ENCODE measurements around the gene AOPEP.

Gene AOPEP

DNA sequence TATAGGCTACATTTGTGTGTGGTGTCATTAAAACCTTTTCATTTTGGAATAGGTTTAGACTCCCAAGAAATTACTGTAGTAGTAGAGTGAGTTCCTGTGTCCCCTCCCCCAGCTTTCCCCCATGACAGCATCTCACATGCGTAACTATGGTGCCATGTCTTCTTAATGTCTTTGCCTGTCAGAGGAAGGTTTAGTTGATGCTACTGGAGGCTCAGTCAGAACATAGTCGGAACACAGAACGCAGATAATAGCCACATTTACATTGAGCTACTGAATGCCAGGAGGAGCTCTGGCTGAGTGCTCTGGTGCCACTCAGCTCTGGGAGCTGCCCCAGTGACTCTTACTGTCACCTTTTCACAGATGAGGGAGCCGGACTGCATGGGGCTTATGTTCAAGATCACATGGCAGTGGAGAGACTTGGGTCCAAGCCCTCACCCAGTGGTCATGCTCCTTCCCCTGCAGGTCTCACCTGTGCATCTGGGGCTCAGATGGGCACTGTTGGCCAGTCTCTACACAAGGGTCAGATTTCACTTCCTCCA lies 223.6 kb downstream of the AOPEP start:
- Histone ChIP-seq H3K36me3 (ENCODE audit: insufficient read depth, low read length) (no peaks in the 10 kb centered on the region), H3K27me3 (ENCODE audit: insufficient read depth, low read length) (no peaks in the 10 kb centered on the region), H3F3A (ENCODE audit: insufficient read depth, low read length) (no peaks in the 10 kb centered on the region), H3K9ac (ENCODE audit: low read length) (no peak overlapping the region), H4K20me1 (ENCODE audit: insufficient read depth, low read length) (no peaks in the 10 kb centered on the region), H3K79me2 (ENCODE audit: insufficient read depth, low read length) (no peaks in the 10 kb centered on the region), H3K27ac (ENCODE audit: low read depth, low read length, poor library complexity, severe bottlenecking) (no peak overlapping the region), H3K4me3 (ENCODE audit: low read depth, low read length, poor library complexity, severe bottlenecking) (no peak overlapping the region), H3K9me2 (ENCODE audit: low read depth, low read length) (no peaks in the 10 kb centered on the region), H3K4me2 (ENCODE audit: low read length) (no peak overlapping the region), H2AFZ (ENCODE audit: low read length) (no peak overlapping the region), H3K4me1 (ENCODE audit: insufficient read depth, low read length, severe bottlenecking) (peaks cover 8% of the 10 kb centered on the region), H3K9me3 (ENCODE audit: low read length) (no peaks in the 10 kb centered on the region)
- TF ChIP-seq, protein P1, sequence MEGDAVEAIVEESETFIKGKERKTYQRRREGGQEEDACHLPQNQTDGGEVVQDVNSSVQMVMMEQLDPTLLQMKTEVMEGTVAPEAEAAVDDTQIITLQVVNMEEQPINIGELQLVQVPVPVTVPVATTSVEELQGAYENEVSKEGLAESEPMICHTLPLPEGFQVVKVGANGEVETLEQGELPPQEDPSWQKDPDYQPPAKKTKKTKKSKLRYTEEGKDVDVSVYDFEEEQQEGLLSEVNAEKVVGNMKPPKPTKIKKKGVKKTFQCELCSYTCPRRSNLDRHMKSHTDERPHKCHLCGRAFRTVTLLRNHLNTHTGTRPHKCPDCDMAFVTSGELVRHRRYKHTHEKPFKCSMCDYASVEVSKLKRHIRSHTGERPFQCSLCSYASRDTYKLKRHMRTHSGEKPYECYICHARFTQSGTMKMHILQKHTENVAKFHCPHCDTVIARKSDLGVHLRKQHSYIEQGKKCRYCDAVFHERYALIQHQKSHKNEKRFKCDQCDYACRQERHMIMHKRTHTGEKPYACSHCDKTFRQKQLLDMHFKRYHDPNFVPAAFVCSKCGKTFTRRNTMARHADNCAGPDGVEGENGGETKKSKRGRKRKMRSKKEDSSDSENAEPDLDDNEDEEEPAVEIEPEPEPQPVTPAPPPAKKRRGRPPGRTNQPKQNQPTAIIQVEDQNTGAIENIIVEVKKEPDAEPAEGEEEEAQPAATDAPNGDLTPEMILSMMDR (IDR thresholded peaks at IDR 0.05; ENCODE audit: low read length) = no peak
- no peak for TF ChIP-seq EZH2 (IDR thresholded peaks at IDR 0.05; ENCODE audit: borderline replicate concordance, low read length)

DNA sequence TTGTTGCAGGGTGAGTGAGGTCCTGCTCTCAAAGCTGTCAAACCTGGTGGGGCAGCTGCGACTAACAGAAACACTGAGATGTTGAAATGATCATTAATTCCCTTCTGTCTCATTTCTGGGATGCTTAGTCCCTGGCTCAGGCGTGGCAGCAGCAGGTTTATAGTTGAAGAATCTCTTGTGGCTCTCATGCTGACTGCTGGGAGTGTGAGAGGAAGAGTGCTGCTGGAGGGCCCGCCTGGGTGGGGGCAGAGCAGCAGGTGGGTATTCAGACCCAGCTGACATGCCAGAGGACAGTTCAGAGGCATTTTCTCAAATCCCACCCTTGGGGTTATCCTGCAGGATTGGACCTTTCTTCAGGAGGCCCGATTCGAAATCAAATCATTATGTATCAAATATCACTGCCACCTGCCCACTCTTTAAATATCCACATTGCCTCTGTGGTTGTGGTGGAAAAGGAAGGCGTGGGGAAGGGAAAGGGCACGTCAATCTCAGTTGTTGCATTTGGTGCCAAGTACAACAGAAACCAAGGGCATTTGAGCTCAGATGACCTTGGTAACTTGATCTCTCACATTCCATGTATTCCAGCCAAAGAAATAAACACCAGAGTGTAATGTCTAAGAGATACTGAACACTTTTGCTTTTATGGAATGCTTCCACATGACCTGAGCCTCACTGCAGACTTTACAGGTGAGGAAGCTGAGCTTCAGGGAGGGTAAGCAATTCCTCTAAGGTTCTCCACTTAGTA lies 224.3 kb downstream of the AOPEP start:
- Histone ChIP-seq H3F3A (ENCODE audit: insufficient read depth, low read length) (no peaks in the 10 kb centered on the region), H3K9ac (ENCODE audit: low read length) (no peak overlapping the region), H3K27ac (ENCODE audit: low read depth, low read length, poor library complexity, severe bottlenecking) (no peak overlapping the region), H3K4me2 (ENCODE audit: low read length) (no peak overlapping the region), H3K79me2 (ENCODE audit: insufficient read depth, low read length) (no peaks in the 10 kb centered on the region), H3K9me2 (ENCODE audit: low read depth, low read length) (no peaks in the 10 kb centered on the region), H3K4me3 (ENCODE audit: low read depth, low read length, poor library complexity, severe bottlenecking) (no peak overlapping the region), H3K27me3 (ENCODE audit: insufficient read depth, low read length) (no peaks in the 10 kb centered on the region), H3K4me1 (ENCODE audit: insufficient read depth, low read length, severe bottlenecking) (peaks cover 8% of the 10 kb centered on the region), H3K9me3 (ENCODE audit: low read length) (no peaks in the 10 kb centered on the region), H3K36me3 (ENCODE audit: insufficient read depth, low read length) (peaks cover 2% of the 10 kb centered on the region; the same call in 1 of the 2 replicates), H4K20me1 (ENCODE audit: insufficient read depth, low read length) (no peaks in the 10 kb centered on the region), H2AFZ (ENCODE audit: low read length) (no peak overlapping the region)
- TF ChIP-seq, protein P1 (IDR thresholded peaks at IDR 0.05; ENCODE audit: low read length) = no peak

DNA sequence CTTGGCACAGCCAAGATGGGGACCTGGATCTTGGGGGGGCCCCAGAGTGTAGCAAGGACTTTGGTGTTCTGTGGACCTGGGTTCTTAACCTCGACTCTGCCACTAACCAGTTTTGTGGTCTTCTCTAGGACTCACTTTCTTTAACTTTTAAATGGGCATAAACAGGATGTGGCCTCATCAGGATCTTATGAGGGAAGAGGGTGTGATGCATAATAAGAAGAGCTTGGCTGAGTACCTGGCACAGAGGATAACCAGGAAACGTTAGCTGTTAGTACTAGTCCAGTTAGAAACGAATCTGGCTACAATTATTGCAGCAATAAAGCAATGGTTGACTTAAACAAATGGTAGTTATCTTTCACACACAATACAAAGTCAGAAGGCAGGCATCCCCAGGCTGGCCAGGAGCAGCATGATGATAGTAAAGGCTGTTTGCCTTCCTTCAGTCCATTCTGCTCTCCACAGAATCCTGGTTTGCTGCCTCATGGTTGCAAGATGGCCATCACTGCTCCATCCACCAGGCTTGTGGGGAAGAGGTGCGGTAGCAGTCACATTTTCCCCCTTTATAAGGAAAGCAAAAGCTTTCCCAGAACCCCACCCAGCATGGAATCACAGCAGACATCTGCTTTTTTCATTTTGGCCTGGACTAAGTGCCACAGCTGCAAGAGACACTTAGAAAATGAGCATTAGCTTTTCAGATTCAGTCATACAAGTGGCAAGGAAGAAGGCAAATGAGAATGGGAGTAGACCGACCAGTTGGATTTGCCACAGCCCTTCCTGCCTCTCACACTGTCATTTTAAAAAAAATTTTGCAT lies 225.0 kb downstream of the AOPEP start:
- H2AFZ ChIP-seq (ENCODE audit: low read length) = no peak overlapping the region
- no peaks in the 10 kb centered on the region for H3K9me3 ChIP-seq (ENCODE audit: low read length)
- H4K20me1 ChIP-seq (ENCODE audit: insufficient read depth, low read length) = no peaks in the 10 kb centered on the region
- TF ChIP-seq, protein P1 (IDR thresholded peaks at IDR 0.05; ENCODE audit: low read length) = no peak
- no peak for TF ChIP-seq EZH2 (IDR thresholded peaks at IDR 0.05; ENCODE audit: borderline replicate concordance, low read length)
- H3K27me3 ChIP-seq (ENCODE audit: insufficient read depth, low read length) = no peaks in the 10 kb centered on the region
- no peaks in the 10 kb centered on the region for H3K9me2 ChIP-seq (ENCODE audit: low read depth, low read length)
- no peak overlapping the region for H3K4me2 ChIP-seq (ENCODE audit: low read length)
- H3K9ac ChIP-seq (ENCODE audit: low read length) = no peak overlapping the region
- peaks cover 8% of the 10 kb centered on the region for H3K4me1 ChIP-seq (ENCODE audit: insufficient read depth, low read length, severe bottlenecking)
- H3K36me3 ChIP-seq (ENCODE audit: insufficient read depth, low read length) = peaks cover 9% of the 10 kb centered on the region; the same call in 1 of the 2 replicates
- H3K79me2 ChIP-seq (ENCODE audit: insufficient read depth, low read length) = no peaks in the 10 kb centered on the region
- H3K4me3 ChIP-seq (ENCODE audit: low read depth, low read length, poor library complexity, severe bottlenecking) = no peak overlapping the region
- H3K27ac ChIP-seq (ENCODE audit: low read depth, low read length, poor library complexity, severe bottlenecking) = no peak overlapping the region
- H3F3A ChIP-seq (ENCODE audit: insufficient read depth, low read length) = no peaks in the 10 kb centered on the region

All from OCI-LY1 (cell line).